NCI-H510A treated with DMSO at 0.1 percent for 48 hours (cell line): Measurements from ENCODE around the gene CCDC188.

Experiments used
- DNase-seq: peaks from one replicate; lab custom pipeline; 2025; lab: John Stamatoyannopoulos, UW

CCDC188 gene

GRCh38 chr22:20147237-20147988, 3.4 kb downstream of the CCDC188 start:
- DNase-seq = no peak

- no peak for DNase-seq
Measured at GRCh38 chr22:20146777-20147176, 4.1 kb downstream of the CCDC188 start.

GRCh38 chr22:20145832-20146223, 5.0 kb downstream of the CCDC188 start:
- DNase-seq = no peak

- DNase-seq = no peak
Measured at GRCh38 chr22:20145206-20145831, 5.5 kb downstream of the CCDC188 start.

- no peak for DNase-seq
Measured at GRCh38 chr22:20143883-20144665, 6.8 kb downstream of the CCDC188 start.

GRCh38 chr22:20142711-20143621, 7.9 kb downstream of the CCDC188 start:
- no peak for DNase-seq

- DNase-seq = no peak
Measured at GRCh38 chr22:20141186-20142077, 9.4 kb downstream of the CCDC188 start.

GRCh38 chr22:20140521-20140964, 10.3 kb downstream of the CCDC188 start:
- DNase-seq = no peak

GRCh38 chr22:20140107-20140445, 10.8 kb downstream of the CCDC188 start:
- DNase-seq = no peak

- no peak for DNase-seq
Measured at GRCh38 chr22:20139391-20140106, 11.3 kb downstream of the CCDC188 start.

GRCh38 chr22:20138868-20139267, 12.0 kb downstream of the CCDC188 start:
- DNase-seq = no peak

- DNase-seq = no peak
Measured at GRCh38 chr22:20138417-20138738, 12.5 kb downstream of the CCDC188 start.

- no peak for DNase-seq
Measured at GRCh38 chr22:20137671-20138416, 13.0 kb downstream of the CCDC188 start.

- no peak for DNase-seq
Measured at GRCh38 chr22:20137113-20137512, 13.7 kb downstream of the CCDC188 start.

- DNase-seq = no peak
Measured at GRCh38 chr22:20136603-20136873, 14.3 kb downstream of the CCDC188 start.

- DNase-seq = no peak
Measured at GRCh38 chr22:20135806-20136602, 14.9 kb downstream of the CCDC188 start.

- no peak for DNase-seq
Measured at GRCh38 chr22:20135265-20135664, 15.6 kb downstream of the CCDC188 start.

- no peak for DNase-seq
Measured at GRCh38 chr22:20133930-20134549, 16.8 kb downstream of the CCDC188 start.
